Diencephalon (tissue), 1 donor: ENCODE results near the gene CISD1. TPM values are rescaled to one million over a fixed set of nuclear protein-coding genes. Genes with fewer than 3 reads are reported as not detected.

Experiments
- total RNA-seq: library from RNA; depleted of rRNA; stranded (reverse); fragments of >200 nt; gene quantifications from one replicate; pipeline ENCODE4 v1.2.3, GENCODE V29; 2014

Gene CISD1
- 54.7 TPM for total RNA-seq

DNA sequence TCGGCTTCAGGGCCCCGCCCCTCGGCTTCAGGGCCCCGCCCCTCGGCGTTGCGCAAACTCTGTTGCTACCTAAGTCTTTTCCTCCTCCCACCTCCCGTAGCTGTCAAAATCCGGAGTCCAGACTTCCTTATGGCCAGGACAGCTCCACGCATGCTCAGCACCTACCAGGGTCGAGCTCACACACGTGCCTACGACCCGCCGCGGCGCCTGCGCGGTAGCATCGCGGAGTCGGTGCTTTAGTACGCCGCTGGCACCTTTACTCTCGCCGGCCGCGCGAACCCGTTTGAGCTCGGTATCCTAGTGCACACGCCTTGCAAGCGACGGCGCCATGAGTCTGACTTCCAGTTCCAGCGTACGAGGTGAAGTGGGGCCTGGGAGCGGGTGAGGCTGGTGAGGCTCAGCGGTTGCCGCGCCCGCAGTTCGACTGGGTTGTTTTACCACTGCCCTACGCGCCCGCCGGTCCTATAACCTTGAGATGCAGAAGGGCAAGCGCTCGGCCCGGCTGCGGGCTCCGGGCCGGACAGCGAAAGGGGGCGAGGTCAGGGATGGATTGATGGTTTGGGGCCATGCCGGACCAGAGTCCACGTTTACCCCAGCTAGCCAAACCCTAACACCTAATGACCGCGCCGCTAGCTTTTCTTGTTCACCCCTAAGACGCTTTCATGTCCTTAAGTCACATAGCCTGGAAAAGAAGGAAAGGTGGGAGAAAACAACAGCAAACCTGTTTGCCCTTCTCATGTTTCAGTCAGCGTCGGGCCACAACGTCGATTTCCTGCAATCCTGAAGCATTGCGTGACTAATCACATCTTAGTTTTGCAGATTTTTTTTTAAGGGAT is at the start of gene CISD1:
TSS of gene CISD1 (plus strand) at position 217 of the 836 bp plus-strand sequence. CDS start at position 329, 112 bp downstream.

DNA sequence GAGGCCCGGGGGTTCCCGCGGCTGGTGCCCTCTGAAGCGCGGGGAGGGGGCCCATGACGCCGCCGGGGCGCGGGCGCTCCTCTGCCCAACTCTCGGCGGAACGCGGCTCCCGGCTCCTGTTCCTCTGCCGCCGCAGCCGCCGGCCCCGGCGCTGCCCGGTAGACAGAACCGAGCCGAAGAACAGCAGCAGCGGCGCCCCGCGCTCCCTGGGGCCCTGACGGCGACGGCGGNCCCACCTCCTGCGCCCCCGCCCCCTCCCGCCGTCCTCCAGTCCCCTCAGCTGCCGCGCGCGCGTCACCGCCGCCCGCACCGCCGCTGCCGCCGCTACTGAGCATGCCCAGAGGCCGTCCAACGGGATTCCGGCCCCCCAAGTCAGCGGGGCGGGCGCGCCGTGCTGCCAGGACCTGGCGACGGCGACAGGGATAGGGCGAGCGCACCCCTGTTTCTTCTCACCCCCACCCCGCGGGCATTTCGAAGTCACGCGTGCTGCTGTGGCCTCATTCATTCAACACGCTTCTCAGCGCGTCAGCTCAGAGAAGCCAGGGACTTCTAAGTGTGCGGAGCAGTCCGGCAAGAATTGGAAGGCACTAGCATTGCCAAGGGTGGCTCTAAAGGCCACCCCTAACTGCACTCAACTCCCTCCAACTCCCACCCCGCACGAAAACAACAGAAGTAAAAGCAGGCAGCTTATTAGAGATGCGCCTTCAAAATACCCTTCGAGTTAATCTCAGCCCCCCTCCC is 1.1 kb upstream of the CISD1 start, which contains the start of gene IPMK:
TSS of gene IPMK (minus strand) at position 182 of the 741 bp plus-strand sequence. CDS start 283 bp downstream, outside the sequence.

DNA sequence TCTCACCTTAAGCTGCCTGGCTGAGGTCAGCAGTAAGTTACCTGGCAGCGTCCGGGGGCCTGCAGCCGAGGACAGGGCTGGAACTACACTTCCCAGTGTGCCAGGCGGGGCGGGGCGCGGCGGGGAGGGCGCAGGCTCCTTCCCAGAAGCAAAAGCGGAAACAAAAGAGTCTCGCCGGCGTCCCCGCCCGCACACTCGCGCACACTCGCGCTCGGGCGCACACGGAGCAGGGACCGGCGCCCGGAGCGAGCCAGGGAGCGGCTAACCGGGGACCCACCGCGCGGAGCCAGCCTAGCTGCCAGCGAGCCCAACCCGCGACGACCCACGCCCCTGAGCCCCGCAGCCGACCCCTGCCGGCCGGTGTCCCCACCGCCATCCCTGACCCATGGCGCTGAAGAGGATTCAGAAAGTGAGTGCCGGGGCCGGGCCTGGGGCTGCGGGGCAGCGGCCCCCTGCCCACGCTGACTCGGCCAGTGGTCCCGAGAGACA is 65.9 kb downstream of the CISD1 start, which contains the start of gene UBE2D1:
TSS of gene UBE2D1 (plus strand) at position 190 of the 489 bp plus-strand sequence. CDS start at position 386, 196 bp downstream.

Other genes starting within 250 kb of the CISD1 start
- 29.3 TPM for gene IPMK, start 1.3 kb upstream of the CISD1 start, total RNA-seq
- 51.9 TPM for gene UBE2D1, start 65.8 kb downstream of the CISD1 start, total RNA-seq
- 45.9 TPM for gene TFAM, start 116.2 kb downstream of the CISD1 start, total RNA-seq
- 5.8 TPM for gene BICC1, start 243.7 kb downstream of the CISD1 start, total RNA-seq